ENCODE data around the gene SLC8A2.

The SLC8A2 gene

DNA sequence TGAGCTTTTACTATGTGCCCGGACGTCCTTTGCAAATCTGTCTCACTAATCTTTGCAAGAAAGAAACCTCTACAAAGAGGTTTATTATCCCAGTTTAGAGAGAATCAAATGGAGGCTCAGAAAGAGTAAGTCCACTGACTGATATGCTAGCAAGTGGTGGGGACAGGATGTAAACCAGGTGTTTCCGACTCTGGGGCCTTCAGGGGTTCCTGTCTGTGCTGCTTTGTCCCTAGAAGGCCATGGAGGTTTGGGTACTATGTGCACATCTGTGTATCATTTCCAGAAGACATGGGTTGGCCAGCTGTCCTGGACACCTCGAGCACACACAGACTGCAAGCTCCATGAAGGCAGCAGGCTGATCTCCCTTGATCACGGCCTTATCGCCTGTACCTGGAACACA is 13.5 kb upstream of the SLC8A2 start:
- DNase-seq: peak; percentile 33

DNA sequence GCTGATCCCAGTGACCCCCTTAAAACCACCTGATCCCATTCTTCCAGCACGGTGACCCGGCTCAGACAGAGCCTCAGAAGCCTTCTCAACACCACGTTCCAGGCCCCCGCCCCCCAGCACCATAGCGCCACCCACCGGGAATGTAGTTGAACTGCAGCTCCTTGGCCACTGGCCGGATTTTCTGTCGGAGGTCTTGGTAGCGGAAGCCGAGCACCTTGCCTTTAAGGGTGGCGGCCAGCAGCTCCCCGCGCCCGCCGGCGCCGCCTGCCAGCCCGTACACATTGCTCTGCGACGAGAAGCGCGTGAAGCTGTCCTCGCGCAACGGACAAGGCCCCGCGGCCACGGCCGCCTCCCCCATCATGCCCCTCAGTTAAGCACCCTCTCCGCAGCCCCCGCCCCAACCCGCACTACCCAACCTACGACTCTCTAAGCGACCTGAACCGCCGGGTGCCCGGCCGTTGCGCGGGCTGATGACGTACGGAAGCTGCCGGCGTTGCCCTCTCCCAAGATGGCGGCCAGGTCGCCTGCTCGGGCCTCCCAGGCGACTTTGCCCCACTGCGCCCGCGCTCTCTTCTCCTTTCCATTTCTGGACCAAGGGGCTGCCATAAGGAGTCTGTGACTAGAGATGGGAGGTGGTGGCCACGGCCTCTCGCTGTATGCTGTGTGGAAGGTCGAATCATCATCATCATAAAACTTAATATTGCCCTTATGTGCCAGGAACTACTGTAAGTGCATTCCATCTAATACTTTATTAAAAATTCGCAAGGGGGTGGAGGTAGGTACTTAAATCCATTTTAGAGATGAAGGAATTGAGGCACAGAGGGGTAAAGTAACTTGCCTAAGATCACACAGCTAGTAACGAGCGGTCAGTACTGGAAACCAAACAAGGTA is 12.4 kb upstream of the SLC8A2 start, which contains the start of gene KPTN:
Gene KPTN, minus strand, starts transcription at position 420 of the 891 bp plus-strand sequence. Its CDS starts 59 bp downstream, at position 361.
- peak; percentile 94 for DNase-seq

DNA sequence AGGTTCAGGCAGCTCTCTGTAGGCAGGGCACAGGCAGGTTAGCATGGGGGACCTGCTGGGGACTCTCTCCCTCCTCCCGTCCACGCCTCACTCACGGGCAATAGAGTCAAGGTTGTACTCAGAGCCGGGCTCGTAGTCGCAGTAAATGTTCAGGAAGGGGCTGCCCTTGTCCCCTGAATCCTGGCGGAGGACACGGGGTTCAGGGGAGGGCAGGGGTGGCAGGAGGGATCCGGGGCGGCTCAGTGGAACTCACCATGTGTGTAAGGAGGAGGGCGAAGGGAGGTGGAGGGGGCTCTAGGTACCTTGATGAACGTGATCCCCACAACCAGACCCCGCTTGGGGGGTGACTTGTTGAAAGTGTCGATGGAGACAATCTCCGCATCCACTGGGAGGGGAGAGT is 11.5 kb upstream of the SLC8A2 start:
- no peak for DNase-seq

DNA sequence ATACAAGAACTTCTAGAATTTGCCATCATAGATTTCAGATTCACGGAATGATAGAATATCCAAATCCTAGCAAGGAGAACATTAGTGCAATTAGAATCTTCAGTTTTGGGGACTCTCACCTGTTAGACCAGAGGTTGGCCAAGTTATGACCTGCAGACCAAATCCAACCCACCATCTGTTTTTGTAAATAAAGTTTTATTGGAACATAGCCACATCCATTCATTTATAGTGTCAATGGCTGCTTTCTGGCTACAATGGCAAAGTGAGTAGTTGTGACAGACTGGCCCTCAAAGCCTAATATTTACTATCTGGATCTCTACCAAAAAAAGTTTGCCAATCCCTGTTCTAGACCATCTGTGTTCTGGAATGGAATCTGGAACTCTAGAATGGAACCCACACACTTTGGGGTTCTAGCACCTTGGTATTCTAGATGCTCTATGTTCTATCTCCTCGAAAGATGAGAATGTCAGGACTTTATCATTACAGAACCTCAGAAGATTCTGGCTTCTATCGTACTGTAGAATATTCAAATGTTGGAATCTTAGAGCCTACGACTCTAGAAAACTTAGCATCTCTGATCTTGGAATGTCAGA is 9.9 kb upstream of the SLC8A2 start:
- DNase-seq: no peak

DNA sequence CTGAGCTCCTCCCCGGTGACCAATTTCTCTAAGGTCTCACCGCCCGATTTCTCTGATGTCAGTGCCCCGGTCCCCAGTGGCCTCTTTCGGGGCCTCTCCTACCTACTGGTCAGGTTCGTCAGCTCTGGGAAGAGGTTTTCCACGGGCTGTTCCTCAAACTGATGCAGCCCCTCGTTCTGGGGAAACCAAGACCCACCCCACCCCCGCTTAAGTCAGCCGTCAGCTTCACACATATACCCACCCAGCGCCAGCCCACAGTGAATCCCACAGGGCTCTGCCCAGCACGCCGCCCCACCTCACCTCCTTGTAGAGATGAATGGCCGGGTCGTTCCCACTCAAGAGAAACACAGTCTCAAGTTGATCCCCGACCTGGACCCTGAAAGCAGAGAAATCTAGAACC is 9.0 kb upstream of the SLC8A2 start:
- no peak for DNase-seq

DNA sequence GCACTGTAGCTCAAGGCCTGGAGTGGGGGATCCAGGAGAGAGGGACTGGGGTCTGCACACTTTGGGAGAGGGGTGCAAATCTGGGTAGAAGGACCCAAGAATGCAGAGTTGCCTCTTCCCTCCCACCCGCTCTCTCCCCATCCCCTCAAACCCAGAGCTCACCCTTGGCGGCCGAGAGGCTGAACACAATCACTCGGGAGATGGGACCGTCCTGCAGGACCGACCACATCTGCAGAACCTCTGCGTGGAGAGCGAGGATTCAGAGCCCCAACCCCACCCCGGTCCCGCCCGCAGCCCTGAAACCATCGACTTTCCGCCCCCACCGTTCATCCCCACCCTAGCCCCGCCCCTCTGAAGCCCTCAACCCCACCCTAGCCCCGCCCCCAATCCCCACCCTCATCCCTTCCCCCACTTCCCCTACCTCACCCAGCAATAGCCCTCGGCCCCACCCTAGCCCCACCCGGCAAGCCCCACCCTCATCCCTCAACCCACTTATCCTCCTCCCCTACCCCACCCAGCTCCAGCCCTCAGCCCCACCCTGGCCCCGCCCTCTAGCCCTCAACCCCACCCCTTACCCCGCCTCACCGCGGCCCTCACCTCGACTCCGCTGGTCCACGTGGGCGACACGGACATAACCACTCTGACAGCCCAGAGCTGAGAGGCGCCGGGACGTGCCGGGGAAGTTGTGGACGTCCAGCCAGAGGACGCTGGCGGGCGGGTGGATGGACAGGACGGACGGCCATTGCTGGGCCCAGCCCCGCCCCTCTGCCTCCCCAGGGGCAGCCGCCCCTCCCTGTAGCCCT is 8.2 kb upstream of the SLC8A2 start:
- DNase-seq: no peak

DNA sequence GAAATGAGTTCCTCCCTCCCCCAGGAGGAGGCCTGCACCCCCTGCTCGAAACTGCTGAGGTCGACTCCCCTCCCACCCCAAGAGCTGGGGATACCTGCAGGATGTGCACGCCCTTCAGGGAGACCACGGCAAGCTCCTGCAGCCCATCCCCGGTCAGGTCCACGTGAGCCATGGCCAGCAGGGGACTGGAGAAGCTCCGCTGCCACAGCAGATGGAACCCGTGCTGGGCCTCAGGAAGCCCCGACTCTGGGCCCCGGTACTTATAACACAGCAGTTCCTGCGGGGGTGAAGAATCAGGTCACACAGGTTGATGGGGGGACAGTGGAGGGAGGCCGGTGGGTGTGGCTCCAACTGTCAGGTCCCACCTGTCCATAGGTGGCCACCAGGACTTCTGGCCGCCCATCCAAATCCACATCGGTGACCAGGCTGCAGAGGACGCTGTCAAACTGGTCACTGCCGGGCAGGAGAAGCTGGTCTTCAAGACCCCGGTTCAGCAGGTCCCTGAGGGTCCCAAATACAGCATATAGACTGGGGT is 4.8 kb upstream of the SLC8A2 start:
- DNase-seq: no peak

DNA sequence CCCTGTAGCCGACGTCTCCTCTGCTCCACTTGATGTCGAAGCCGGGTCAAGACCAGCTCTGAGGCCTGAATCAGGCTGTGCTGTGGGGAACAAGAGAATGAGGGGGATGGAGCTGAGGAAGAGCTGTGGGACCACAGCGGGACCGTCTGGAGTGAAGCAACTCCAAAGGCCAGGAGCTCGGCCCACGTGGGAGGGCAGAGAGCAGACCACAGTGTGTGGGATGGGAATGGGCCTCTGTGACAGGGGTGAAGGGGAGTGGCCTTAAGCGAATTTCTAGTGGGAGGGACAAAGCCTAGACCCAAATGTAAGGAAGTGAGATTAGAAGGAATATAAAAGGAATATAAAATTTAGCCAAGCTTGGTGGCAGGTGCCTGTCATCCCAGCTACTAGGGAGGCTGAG is 3.8 kb upstream of the SLC8A2 start:
- DNase-seq: no peak

DNA sequence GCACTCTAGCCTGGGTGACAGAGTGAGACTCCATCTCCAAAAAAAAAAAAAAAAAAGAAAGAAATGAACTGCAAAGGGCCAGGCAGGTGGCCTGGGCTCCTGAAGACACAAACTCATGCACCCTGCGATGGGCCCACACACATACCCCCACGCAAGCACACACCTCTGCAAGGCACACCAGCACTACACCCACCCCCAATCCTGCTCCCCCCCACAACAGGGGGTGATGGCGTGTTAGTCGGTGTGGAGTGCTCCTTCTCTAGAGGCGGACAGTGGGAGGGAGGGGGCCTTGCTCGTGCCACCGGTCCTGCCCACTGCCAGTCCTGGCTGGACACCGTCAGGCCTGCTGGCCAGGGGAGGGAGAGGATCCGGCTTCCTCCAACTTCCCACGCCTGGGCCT is 1.6 kb upstream of the SLC8A2 start:
- DNase-seq: no peak

DNA sequence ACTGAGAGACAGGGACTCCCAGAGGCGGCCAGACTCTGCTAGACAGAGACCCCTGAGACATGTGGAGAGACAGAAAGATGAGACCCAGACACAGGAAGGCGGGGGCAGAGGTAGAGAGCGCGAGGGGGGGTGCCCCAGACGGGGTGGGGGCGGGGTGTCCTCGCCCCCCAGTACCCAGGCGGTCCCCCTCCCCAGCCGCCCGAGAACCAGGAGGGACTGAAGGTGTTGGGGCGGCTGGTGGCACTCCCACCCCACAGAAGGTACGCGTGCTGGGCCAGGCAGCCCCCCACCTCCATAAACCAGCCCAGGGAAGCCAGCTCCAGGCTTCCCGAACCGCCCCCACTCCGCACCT is 336 bp downstream of the SLC8A2 start:
- DNase-seq: no peak

DNA sequence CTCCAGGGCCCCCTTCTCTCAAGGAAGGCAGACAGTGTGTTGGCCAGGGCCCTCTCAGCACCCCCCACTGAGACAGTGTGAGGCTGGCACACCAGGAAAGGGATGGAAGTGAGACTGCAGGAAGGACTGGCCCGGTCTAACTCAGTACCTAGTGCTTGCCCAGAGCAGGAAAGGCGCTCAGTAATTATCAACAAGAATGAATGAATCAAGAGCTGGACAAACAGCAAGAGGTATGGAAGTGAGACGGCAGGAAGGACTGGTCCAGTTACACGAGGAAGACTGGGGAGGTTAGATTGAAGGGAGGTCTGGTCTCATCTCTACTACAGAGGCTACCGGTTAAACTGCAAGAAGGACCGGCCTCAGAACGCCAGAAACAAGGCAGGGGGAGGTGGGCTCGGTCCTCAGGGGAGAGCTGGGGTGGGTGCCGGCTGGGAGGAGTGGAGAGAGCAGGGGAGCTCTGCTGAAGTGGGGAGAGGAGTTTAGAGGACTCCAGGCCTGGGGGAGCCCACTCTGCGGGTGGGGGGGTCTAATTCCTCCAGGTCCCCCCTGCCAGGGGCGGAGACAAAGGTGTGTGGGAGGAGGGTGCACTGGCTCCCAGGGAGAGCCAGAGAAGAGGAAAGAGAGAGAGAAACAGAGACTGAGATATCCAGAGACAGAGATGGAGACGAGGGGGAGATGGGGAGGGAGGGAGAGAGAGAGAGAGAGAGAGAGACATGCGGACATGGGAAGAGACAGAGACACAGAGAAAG is 1.1 kb downstream of the SLC8A2 start:
- DNase-seq: no peak

DNA sequence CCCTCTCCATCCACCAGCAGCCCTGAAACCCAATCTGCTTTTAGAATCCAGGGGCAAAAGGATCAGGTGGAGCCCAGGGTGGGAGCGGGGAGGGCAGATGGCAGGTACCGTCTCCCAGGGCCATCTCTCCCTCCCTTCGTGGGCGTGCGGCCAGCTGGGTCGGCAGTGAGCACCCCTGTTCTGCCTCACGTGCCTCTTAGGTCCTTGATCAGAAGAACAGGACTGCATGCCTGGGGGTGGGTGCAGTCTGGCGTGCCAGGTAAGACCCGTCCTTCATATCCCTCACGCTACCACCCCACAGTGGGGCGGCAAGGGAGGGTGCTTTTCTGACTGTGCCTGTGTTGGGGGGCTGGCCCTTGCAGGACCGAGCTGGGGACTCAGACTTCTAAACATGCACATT is 2.0 kb downstream of the SLC8A2 start:
- no peak for DNase-seq

DNA sequence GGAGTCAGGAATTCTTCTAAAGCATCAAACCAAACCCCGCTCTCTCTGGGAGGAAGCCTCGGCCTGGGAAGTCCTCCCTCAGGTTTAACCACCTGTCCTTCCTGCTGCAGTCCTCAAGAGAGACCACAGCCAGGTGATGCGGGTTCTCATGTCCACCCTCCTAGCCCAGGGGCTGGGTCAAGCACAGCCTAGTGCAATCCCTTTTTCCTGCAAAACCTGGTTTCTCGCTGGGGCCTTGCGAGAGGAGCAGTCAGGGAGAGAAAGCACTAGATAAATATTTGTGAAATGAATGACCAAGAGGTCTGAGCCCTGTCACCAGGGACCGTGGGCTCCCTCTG is 2.4 kb downstream of the SLC8A2 start:
- no peak for DNase-seq

DNA sequence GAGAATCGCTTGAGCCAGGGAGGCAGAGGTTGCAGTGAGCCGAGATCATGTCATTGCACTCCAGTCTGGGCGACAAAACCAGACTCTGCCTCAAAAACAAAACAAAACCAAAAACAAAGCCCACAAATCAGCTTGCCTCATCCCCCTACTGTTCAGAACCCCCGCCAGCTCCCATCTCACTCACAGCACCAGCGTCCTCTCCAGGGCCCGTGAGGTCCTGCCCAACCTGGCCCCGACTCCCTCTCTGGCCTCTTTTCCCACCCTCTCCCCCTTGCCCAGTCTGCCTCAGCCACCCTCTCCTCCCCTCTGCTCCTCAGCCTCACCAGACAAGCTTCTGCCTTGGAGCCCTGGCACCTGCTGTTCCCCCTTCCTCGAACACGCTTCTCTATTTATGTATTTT is 3.8 kb downstream of the SLC8A2 start:
- no peak for DNase-seq

DNA sequence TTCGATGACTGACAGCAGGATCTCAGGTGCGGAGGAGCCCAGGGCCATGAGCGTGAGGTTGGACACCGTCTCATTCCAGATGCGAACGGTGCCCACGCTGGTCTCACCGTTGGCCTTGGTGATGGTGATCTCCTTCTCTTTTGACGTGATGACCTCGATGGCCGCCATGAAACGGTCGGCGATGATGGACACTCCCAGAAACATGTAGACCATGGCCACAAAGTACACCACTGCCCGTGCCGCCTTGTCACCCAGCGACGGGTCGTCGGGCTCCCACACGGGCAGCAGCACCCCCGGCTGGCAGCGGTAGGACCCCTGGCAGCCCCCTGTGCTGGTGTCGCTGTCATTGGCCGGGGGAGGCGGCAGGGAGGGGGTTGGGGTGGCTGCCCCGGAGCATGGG is 5.7 kb downstream of the SLC8A2 start:
- DNase-seq: no peak

DNA sequence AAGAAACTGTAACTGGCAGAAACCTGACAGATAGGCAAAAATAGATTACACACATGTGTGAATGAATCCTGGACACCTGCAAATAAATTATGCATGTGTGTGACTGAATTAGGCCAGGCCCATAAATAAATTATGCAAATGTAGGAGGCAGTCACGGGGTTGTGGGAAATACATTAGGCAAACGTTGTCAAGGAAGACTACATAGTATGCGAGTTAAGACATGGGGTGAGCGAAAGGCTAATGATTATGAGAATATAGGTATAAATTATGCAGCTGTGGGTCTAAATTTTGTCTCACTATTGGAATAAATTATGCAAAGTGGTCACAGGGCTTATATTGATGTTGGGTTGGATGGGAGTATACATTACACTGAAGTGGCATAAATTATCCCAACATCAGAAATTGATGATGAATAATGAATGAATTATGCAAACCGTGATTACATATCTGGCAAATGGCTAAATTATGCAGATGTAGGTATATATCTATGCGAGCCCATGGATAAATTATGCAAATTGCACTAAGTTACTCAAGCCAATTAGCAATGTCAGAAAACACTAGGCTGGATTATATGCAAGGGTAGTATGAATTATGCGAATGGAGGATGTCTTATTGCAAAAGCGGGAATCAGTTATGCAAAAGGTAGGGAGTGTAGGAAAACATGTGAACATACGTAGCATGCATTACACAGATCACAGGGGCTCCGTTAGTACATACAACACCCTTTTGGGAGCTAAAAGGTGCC is 6.8 kb downstream of the SLC8A2 start:
- no peak for DNase-seq

DNA sequence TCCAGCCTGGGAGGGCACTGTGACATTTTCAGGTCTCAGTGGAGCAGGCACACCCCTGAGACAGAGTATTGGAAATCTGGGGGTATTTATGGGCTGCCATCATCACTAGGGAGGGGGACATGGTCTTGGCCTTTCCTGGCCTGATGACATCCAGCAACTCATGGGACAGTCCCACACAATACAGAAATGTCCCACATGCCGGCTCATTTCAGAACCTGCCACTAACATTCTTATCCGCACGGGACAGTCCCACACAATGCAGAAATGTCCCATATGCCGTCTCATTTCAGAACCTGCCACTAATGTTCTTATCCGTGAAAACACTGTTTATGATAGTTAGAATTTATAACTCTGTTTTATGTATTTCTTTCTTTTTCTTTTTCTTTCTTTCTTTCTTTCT is 9.8 kb downstream of the SLC8A2 start:
- no peak for DNase-seq

DNA sequence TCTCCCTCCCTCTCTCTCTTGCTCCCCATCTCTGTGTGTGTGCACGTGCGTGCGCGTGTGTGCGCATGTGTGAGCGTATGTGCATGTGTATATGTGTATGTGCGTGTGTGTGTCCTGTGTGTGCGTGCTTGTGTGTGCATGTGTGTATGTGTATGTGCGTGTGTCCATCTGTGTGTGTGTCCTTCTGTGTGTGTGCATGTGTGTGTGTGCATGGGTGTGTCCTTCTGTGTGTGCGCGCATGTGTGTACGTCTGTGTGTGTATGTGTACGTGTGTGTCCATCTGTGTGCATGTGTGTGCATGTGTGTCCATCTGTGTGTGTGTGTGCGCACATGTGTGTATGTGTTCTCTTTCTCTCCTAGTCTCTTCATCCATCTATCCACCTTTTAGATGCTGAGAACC is 12.2 kb downstream of the SLC8A2 start:
- no peak for DNase-seq

DNA sequence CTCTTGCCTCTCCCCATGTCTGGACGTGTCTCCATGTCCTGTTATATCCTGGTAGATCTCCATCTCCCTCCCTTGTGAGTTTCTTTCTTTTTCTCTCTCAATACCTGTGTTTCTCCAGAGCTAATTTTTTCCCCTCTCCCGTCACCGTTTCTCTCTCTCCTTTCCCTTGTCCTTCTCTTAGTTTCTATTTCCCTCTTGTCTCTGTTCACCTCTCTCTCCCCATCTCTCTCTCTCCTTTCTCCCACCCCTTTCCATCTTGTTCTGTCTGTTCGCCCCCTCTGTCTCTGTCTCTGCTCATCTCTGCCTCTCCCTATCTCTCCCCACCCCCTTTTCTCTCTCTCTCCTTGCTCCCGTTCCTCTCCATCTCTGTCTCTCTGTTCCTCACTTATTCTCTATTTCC is 13.0 kb downstream of the SLC8A2 start:
- no peak for DNase-seq

DNA sequence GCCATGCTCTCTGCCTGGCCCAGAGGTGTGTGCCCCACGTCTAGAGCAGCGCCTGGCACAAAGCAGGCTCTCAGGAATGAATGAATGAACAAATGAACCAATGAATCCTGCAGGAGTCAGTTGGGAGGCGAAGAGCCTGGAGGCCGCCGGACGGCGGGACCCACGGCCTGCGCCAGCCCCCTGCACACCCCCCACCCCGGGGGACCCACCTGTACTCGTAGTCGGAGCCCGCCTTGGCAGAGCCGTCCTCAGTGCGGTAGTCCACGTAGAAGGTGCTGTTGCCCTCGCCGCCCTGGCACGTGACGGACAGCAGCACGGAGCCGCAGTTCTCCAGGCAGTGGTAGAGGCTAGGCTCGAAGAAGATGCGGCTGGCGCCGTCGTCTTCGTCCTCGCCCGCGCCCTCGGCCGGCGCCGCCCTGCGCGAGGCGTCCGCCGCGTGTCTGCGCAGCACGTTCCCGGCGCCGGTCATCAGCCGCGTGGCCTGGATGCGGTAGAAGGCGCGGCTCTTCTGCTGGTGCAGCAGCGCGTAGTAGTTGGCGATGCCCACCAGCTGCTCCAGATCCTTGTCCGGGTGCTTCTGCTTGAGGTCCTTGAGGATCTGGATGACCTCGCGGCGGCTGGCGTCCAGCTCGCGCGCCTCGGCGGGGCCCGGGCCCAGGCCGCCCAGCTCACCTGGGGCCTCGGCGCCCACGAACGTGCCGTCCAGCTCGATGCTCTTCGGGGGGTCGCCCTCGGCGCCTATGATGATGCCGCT is 14.8 kb downstream of the SLC8A2 start:
- DNase-seq: no peak

DNA sequence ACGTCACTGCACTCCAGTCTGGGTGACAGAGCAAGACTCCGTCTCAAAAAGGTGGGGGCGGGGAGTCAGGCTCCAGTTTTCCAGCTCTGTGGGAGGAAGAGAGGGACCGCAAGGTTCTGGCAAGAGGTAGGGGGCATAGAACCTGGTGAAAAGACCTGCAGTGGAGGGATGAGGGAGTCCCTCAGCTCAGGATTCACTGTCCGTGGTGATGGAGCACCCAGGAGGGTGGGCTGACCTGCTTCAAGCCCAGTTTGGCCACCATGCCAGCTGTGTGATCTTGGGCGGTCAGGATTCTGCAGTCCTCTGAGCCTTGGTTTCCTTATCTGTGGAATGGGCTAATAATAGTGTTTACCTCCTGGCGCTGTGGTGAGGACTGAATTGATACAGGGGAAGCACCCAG is 21.2 kb downstream of the SLC8A2 start:
- DNase-seq: no peak

DNA sequence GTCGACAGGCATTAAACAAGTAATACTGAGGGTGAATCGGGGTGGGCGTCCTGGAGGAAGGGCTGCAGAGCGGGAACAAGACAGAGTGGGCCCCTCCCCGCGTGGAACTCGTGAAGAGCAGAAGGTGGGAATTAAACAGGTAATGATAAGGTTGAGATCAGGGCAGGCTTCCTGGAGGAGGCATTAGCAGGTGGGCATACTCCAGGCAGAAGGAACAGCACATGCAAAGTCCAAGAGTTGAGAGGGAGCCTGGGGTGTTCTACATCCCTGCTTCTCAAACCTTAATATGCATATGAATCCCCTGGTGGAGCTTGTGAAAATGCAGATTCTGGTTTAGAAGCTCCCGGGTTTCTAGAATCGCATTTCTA is 23.3 kb downstream of the SLC8A2 start:
- DNase-seq: no peak
